Fibroblast of skin of abdomen (primary cell): ENCODE results near the gene SHANK2. TPM values are rescaled to one million over a fixed set of nuclear protein-coding genes. Genes with fewer than 3 reads are reported as not detected.

ENCODE experiments used
- DNase-seq: peaks from one replicate; pipeline ENCODE4 v3.0.0-alpha.2; 2013
- polyA plus RNA-seq, 2 experiments: library from polyadenylated mRNA; unstranded; fragments of 120-200 nt; gene quantifications; one replicate each; pipeline ENCODE4 v1.2.1, GENCODE V29; 2013; ENCODE audit not compliant: insufficient read length in 2 of 2

The SHANK2 gene
- 0.89 TPM for polyA plus RNA-seq (2013, experiment 1 of 2; ENCODE audit: insufficient read length)
- polyA plus RNA-seq (2013, experiment 2 of 2; ENCODE audit: insufficient read length) = 1.1 TPM

DNA sequence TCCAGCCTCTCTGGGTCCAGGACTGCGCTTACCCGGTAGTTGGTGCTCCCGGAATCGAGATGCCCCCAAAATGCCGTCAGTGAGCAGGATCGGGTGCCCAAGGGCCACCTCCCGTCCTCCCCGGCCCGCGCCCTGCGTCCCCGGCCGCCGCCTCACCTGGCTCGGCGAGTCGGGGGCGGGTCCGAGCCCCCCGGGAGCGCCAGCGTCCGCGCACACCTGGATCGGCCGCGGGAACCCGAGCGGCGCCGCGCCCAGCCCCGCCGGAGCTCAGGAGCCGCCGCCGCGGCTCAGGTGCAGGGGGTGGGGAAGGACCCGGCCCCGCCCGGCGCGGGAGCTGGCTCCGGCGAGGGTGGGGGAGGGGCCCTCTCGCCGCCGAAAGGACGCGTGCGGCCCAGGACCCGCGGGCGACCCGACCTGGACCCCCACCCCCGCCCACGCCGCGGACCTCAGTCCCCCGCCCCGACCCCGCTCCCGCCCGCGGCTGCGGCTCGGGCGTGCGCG is at the start of gene SHANK2:
SHANK2 (minus strand) TSS at position 309 of the 501 bp plus-strand sequence. CDS start 105,251 bp downstream, outside the sequence.
- DNase-seq = no peak

DNA sequence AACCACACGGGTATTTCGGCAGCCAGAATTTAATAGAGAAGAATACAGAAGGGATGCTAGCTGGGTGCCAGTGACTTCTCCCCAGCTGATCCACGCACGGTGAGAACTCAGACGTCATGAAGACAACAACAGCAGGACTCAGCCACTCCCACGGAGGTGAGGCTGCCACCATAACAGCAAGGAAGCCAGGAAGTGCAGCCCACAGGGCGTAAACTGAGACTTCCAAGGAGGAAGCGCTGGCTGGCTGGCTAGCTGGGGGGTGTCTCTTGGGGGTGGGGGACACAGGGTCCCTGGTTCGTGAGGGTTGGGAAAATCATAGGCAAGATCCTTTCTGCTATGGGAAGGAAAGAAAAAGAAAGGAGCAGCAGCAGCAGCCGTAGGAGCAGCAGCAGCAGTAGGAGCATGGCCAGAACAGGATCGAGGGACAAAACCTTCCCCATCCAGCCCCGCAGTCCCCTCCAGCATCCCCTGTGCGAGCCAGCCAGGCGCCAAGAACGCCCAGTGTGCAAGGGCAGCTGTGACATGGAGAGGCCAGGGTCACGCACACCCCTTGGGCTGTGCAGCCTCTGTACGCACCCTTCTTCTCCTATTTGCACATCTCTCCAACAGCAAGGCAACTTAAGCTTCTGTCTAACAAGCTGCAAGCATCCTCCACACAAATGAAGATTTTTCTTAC is 49.6 kb upstream of the SHANK2 start:
- DNase-seq = no peak

DNA sequence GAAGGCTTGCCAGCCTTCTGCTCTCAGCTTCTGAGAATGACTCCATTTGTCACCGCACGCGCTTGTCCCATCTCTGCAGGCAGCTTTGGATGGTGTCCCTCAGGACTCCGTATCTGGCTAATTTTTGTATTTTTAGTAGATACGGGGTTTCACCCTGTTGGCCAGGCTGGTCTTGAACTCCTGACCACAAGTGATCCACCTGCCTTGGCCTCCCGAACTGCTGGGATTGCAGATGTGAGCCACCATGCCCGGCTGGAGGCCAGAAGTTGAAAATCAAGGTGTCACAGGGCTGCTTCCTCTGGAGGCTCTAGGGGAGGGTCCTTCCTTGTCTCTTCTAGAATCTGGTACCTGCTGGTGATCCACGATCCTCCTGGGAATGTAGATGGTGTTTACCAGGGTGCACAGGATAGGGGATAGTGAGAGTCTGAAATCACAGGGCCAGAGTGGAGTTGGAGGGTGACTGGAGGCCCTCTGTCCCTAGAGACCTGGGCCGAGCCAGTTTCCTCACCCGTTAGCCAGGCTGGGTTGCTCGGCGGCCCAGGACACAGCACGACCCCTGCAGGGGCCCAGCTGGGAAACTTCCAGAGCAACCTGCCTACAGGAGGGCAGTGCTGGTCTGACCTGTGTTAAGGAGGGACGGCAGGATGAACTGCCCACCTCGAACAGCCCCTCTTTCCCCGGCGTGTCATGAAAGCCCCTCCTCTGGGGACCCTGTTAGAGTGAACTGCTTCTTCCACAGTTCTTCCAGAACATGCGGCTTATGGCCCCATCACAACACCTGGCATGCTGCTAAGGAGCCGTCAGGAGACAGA is 48.9 kb upstream of the SHANK2 start:
- no peak for DNase-seq

DNA sequence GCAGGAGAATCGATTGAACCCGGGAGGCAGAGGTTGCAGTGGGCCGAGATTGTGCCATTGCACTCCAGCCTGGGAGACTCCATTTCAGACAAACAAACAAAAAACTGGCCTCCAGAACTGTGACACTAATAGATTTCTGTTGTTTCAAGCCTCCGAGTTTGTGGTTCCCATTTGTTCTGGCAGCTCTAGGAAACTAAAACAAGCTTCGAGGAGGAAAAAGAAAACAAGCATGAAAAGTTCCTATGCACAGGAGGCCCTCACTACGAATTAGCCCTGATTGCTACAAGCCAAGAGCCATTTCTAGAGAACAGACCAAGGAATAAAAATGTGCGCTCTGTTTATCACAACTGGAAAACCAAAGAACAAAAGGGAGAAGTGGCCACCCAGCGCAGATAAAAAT is 47.8 kb upstream of the SHANK2 start:
- no peak for DNase-seq

DNA sequence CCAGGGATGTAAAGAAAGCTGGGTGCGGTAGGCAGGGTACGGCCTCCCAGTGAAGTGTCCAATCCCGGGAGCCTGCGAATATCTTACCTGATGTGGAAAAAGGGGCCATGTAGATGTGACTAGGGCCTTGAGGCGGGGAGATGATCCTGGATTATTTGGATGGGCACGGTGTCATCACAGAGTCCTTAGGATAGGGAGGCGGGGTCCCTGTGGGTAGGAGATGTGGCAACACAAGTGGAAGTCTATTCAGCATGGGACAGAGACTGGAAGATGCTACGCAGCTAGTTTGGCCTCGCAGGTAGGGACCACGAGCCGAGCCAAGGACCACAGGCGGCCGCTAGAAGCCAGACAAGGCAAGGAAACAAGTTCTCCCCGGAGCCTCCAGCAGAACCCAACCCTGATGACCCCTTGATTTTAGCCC is 46.4 kb upstream of the SHANK2 start:
- no peak for DNase-seq

DNA sequence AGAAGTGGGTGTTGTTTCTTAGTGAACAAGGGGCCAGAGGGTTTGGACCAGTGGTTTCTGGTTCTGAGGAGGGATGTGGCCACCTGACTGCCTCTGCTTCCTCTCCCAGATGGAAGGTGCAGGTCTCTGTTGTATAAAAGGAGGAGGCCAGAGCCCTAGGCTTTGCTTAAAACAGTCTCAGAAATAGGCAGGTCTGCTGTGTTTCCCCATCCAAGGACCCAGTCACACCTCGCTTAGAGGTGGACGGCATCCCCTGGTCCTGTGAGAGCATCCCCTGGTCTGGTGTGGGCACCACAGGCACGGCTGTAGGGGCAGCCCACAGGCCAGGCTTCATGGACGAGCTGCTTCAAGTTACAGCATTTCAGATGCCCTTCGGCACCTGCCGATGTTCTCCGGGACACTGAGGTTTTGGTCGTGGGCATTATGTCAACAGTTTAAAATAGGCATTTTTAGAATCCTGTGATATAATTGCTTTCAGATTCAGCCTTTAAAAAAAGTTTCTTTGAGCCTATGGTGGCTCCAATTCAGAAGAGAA is 45.7 kb upstream of the SHANK2 start:
- no peak for DNase-seq

DNA sequence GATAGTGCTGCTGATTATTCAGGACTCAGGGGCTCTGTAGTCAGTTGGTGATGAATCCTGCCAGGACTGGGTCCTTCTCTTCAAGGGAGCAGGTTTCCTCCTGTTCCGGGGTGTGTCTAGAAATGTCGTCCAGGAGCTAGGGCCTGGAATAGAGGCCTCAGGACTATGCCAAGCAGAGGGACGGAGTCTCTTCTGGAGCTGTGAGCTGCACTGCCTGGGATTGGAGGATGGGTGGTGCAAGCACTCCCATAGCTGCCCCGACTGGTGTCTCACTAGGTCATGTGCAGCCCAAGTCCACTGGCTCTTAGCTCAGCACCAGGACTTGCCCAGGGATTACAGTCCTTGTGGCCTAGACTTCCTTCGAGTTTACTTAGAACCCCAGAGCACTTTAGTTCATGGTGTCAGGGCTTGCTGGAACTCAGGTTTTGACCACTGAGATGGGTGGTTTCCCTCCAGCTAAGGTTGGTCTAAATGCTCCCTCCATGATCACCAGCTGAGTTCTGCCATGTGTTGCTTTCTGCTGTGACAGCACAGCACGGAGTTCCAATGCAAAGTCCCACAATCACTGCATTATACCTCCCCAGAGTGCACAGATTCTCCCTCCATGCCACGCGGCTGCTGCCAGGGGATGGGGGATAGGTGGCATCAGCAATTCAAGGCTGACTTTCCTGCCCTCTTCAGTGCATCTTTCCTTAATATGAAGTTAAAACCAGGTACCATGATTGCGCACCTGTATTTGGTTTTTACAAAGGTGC is 42.6 kb upstream of the SHANK2 start:
- no peak for DNase-seq

DNA sequence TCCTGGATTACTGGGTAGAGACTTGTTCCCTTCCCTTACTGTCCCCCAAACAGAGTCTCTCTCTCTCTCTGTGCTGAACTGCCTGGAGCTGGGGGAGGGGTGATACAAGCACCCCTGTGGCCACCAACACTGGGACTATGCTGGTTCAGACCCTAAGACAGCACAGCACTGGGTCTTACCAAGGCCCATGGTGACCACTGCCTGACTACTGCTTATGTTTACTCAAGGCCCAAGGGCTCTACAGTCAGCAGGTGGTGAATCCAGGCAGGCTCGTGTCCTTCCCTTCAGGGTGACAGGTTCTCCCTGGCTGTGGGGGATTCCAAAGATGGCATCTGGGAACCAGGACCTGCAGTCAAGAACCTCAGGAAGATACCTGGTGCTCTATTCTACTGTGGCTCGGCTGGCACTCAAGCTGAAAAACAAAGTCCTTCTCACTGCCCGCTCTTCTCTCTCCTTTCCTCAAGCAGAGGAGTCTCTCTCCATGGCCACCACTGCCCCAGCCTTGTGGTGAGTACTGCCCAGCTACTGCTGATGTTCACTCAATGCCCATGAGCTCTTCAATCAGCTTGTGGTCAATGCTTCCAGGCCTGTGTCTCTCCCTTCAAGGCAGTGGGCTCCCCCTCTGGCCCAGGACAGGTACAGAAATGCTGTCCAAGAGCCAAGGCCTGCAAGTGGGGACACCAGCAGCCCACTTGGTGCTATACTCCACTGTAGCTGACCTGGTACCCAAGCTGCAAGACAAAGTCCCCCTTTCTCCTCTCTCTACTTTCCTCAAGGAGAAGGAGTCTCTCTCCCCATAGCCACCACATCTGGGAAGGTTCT is 41.8 kb upstream of the SHANK2 start:
- no peak for DNase-seq

DNA sequence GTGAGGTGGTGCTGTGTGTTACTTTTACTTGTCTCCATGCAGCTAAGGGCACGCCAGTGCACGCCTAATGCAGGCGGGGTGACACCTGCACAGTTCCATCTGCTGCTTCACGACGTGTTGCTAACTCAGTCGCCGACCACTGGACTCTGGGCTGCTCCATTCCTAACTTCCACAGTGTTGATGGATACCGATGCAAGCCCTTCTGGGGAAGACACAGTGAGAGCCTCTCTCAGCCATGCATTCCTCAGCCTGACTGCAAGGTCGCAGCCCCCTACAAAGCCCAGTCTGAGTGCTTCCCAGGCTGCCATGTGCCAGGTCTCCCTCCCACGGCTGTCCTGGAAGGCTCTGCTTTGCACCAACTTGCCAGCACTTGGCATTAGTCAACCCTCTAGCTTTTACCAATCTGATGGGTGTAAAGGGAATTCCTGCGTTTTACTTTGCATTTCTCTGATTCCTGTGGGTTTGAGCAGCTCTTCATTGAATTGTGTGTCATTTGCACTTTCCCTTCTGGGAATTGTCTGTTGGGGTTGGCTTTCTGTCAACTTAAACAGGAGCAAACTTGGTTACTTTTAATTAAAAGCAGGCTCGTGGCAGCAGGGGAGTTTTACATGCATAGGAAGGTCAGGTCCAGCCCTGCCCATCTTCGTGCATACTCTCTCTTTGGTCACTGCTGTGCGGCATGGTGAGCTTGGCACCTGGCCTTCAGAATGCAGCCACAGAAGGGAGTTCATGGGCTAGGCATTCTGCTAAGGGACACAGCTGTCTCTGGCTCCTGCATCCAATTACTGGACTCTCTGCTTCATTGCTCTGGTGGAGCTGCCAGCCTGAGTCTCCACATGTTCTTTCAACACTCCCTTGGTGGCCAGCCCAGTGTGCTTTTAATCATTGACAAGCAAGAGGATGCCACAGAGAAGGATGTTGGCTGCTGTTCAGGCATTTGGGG is 34.6 kb upstream of the SHANK2 start:
- peak; percentile 96 for DNase-seq

DNA sequence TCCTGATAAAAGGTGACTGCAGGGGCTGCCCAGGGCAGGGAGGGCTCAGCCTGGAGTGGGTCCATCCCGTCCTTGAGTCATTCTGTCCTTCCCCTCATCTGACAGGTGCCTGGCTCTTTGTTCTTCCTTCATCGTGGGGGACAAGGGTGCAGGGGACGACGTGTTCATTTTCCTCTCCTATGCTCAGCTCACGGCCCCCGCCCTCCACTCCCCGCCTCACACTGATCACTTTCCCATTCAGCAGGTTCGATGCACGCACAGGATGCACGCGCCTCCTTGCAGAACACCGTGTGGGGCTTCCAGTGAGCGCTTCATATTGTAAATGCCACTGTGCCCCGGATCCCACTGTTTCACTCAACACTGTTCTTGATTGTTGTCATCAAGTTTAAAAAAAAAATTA is 32.7 kb upstream of the SHANK2 start:
- no peak for DNase-seq

DNA sequence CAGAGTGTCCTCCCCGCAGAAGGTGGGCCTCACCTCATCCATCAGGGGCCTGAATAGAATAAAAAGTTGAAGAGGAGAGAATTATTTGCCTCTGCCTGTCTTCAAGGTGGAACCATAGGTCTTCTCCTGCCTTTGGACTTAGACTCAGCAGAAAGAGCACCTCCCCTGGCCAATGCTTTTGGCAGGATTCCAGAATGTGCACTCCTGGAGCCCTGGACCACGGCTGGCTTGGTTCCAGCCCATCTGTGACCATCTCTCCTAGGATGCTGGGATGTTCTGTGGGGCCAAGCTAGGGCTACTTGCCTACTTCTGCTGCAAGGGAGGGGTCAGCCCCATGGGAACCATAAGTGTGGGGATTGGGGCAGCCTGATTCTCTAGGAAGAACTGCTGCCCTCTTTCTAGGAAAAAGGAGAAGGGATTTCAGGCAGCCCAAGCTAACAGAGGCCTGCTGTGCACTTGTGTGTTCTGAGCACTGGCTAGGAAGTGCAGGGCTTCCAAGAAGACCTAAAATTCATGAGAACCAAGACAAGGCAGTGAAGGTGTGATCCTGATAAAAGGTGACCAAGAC is 32.2 kb upstream of the SHANK2 start:
- DNase-seq = no peak

DNA sequence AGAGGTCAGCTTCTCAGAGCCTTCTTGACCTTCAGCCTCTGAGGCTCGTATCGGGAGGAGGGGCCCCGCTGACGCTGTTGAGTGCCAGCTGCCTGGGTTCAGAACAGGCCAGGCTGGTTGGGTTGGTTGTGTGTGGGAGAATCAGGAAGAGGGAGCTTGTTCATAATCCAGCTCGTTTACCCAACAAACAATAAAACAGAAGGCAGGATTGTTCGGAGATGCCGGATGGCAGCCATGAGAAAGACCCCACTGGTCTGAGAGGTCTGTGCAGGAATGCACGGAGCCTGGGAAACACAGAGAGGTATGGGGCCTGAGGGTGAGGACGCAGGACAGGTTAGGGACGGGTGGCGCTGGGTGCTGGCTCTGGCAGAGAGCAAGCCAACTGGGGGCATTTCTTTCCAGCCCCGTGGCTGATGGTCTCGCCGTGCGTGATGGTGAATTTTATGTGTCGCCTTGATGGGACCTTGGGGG is 31.6 kb upstream of the SHANK2 start:
- no peak for DNase-seq

DNA sequence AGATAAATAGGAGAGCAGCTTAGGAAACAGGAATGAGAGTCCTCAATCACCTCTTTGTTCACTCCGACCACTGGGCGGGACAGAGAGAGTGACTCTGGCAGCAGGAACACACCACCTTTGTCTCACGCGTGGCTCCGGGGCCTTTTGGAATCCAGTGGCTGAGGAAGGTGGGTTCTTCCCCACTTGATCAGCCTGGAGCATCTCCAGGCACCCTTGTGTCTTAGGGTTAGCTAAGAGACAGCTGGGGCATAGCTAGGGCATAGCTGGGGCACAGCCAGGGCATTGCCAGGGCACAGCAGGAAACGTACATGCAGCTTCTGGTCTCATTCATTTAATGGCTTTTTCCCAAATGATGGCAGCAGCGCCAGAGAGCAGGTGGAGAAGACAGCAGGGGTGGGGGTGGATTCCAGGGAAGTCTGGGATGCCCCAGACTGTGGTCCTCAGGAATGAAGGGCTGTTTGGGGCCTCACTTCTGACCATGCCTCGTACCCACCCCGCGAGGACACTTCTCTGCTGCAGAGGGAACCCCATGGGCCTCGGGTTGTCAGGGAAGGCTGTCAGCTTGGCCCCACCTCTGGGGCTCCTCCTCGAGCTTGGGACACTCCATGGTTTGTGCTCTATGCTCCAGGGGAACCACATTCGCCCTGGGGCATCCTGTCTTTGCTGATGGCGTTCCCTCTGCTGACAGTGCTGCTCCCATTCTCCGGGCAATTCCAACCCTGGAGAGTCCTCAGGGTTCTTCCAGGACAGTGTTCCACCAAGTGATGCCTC is 30.4 kb upstream of the SHANK2 start:
- DNase-seq = no peak

DNA sequence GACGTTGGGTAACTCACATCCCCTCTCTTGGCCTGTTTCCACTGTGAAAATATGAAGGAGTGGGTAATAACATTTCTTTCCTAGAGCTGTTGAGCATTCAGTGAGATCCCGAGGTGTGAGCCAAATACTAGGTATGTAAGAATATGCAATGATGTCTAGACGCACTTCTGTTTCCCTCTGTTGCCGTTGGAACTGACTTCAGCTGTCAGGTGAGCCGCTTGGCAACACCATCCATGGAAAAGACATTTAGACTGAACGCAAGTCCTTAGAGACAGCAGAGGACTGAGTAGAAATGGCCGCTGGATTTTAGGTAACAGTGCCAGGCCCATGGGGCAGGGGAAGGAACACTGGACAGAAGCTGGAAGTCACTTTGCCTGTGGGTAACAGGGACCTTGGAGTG is 29.5 kb upstream of the SHANK2 start:
- no peak for DNase-seq

DNA sequence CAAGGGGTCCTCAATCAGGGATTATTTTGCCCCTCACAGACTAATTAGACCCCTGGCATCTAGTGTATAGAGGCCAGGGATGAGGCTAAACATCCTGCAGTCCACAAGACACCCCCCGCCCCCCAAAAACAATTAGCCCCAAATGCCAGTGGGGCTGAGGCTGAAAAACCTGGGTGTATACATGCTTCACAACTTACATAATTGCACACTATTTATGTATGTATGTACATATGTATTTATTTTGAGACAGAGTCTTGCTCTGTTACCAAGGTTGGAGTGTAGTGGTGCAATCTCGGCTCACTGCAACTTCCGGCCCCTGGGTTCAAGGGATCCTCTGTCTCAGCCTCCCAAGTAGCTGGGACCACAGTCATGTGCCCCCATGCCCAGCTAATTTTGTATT is 28.8 kb upstream of the SHANK2 start:
- DNase-seq = no peak

DNA sequence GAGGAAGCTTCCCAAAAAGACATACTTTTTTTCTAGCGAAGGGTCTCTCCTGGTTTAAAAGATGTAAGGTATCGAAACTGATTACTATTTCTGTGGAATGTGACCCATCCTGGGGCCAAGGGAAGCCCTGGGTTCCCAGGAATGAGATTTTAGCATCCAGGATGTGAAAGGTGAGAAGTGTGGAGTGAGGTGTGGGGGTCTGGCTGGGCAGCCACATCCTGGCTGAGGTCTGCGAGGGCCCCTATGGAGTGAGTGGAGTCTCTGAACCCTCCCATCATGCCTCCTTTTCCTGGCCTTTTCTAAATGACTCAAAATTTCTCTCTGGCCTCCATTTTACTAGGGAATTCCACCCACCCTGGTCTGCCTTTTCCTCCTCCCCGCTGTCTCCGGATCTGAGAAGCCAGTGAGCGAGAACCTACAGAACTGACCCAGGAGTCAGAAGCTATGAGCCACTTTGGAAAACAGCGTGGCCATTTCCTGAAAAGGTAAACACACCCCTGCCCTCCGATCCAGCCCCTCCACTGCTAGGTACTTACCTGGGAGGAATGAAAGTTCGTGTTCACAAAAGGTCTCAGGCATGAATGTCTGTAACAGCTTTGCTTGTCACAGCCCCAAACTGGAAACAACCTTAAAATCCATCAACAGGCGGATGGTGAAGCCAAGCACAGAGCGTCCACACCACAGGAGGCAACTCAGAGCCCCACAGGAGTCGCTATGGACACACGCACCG is 27.7 kb upstream of the SHANK2 start:
- no peak for DNase-seq

DNA sequence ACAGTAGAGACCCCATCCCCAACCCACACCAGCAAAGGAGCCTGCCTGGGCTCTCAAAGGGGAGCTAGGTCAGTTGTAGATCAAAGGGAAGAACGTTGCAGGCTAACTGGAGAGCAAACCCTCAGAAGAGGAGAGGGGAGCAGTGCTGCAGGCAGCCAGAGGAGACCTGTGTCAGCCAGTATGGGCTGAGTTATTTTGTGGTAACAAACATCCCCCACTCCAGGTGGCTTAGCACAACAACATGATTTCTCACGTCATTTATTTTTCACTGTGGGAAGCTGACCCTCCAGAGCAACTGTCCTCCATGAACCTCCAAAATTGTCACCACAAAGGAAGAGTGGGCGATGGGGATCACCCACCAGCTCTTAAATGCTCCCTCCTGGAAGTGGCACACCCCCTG is 19.8 kb upstream of the SHANK2 start:
- no peak for DNase-seq
